PC-9 (cell line): ENCODE data around the gene RPS15. TPM values are rescaled to one million over a fixed set of nuclear protein-coding genes. Genes with fewer than 3 reads are reported as not detected.
"Not testable (repeated sequence)": the region's sequence is repeated elsewhere in the genome, so short reads cannot be mapped to it uniquely, and the experiment has no call there.

Source experiments
- BruUV-seq: library from RNA; stranded (reverse); fragments of 400-500 nt; replicated peaks from 2 replicates; lab custom pipeline; 2021; lab: Mats Ljungman, UMichigan
- CTCF ChIA-PET: fragments of 300-600 bp; sonication (Branson Sonifier 250); formaldehyde crosslinking; loops from one replicate; lab custom pipeline; 2022; ENCODE audit warnings: antibody characterized with exemption; lab: Charles Lee
- POLR2A ChIA-PET: fragments of 300-600 bp; sonication (Branson Sonifier 250); formaldehyde crosslinking; loops from one replicate; lab custom pipeline; 2022; ENCODE audit warnings: antibody characterized with exemption; ENCODE audit not compliant: unreplicated experiment; lab: Charles Lee
- DNase-seq, 2 experiments: peaks; one replicate each; pipeline versions ENCODE4 v3.0.0 to v3.0.0-alpha.2; 2015 to 2022; ENCODE audit warnings: mixed read lengths in 1 of 2
- H2AFZ ChIP-seq: fragments of 200-600 bp; sonication (generic); 2 replicates; pipeline ENCODE4 v1.8.1; 2017; ENCODE audit warnings: antibody characterized with exemption
- H3F3A ChIP-seq: fragments of 200-600 bp; sonication (generic); 2 replicates; pipeline ENCODE4 v1.8.1; 2017; ENCODE audit warnings: antibody characterized with exemption, mild to moderate bottlenecking, low read depth; ENCODE audit not compliant: insufficient read depth
- H3K27ac ChIP-seq: fragments of 200-600 bp; sonication (generic); 2 replicates; pipeline ENCODE4 v1.6.1; 2016; ENCODE audit warnings: mixed run types
- H3K27me3 ChIP-seq: fragments of 200-600 bp; sonication (generic); 2 replicates; pipeline ENCODE4 v1.6.1; 2016; ENCODE audit warnings: low read depth, mixed run types; ENCODE audit not compliant: insufficient read depth
- H3K36me3 ChIP-seq: fragments of 200-600 bp; sonication (generic); 2 replicates; pipeline ENCODE4 v1.6.1; 2016; ENCODE audit warnings: low read depth, mixed run types
- H3K4me1 ChIP-seq: fragments of 200-600 bp; sonication (generic); replicated peaks from 2 replicates; pipeline ENCODE4 v1.6.1; 2016; ENCODE audit warnings: mixed run types; ENCODE audit not compliant: insufficient read depth
- H3K4me2 ChIP-seq: fragments of 200-600 bp; sonication (generic); 2 replicates; pipeline ENCODE4 v1.6.1; 2017; ENCODE audit warnings: mixed run types
- H3K4me3 ChIP-seq: fragments of 200-600 bp; sonication (generic); 2 replicates; pipeline ENCODE4 v1.6.1; 2016; ENCODE audit warnings: mixed run types
- H3K79me2 ChIP-seq: fragments of 200-600 bp; sonication (generic); 2 replicates; pipeline ENCODE4 v1.6.1; 2017; ENCODE audit warnings: low read depth, mixed run types
- H3K9me2 ChIP-seq: fragments of 200-600 bp; sonication (generic); 2 replicates; pipeline ENCODE4 v1.8.1; 2017; ENCODE audit warnings: mild to moderate bottlenecking; ENCODE audit not compliant: insufficient read depth
- H3K9me3 ChIP-seq: fragments of 200-600 bp; sonication (generic); 2 replicates; pipeline ENCODE4 v1.8.1; 2016; ENCODE audit warnings: low read depth; ENCODE audit not compliant: insufficient read depth
- H4K20me1 ChIP-seq: fragments of 200-600 bp; sonication (generic); 2 replicates; pipeline ENCODE4 v1.8.1; 2017; ENCODE audit not compliant: insufficient read depth
- EZH2 ChIP-seq: fragments of 200-600 bp; sonication (generic); IDR thresholded peaks from 2 replicates; pipeline ENCODE4 v1.8.0; 2017; ENCODE audit warnings: antibody characterized with exemption, low read depth
- intact Hi-C: fragments of 100-400 bp; cut with micrococcal nuclease; formaldehyde crosslinking; loops from one replicate; pipeline ENCODE4 v1.10.0; 2022; ENCODE audit not compliant: unreplicated experiment
- total RNA-seq: library from RNA; stranded (reverse); gene quantifications from 2 replicates; pipeline ENCODE4 v1.2.3, GENCODE V29; 2021
- TF ChIP-seq, protein P1 (sequence below): fragments of 200-600 bp; sonication (generic); conservative IDR thresholded peaks from 2 replicates; pipeline ENCODE4 v1.6.1; 2017; ENCODE audit warnings: mixed run types, antibody characterized with exemption, mild to moderate bottlenecking, moderate library complexity

The RPS15 gene
- total RNA-seq, 1 experiment from 2014 or later, result 967 TPM

DNA sequence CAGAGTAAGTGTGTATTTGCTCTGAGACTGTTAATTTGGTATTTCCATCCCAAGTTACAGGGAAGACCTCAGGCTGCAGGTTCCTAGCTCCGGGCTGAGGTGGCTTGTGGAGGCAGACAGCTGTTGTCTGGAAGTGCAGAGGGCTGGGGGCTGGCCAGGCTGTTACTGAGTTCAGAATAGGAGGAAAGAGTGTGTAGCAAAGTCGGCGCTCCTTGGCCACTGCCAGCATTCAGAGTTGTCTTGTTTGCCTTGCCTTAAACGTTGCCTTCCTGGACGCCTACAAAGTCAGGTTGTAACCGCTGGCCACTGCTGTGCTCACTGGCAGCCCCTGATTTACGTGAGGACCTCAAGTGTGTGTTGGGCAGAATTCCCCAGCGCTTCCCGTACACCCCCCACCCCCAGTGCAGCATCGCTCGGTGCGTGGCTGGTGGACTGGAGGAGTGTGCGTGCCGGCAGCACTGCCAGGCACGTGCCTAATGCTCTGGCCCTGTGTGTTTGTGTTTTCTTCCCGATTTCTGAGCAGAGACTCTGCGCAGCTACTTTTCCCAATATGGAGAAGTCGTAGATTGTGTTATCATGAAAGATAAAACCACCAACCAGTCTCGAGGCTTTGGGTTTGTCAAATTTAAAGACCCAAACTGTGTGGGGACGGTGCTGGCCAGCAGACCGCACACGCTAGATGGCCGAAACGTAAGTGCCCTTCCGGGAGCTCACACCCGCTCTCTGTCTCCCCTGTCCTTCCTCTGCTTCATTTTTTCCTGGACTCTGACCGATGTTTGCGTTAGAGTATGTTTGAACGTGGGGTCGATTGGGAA, 20.3 kb upstream of the RPS15 start:
- no peaks in the 10 kb centered on the region for H3K36me3 ChIP-seq
- POLR2A ChIA-PET, result no interaction called here
- intact Hi-C loops, result no loop called here
- TF ChIP-seq, protein P1, sequence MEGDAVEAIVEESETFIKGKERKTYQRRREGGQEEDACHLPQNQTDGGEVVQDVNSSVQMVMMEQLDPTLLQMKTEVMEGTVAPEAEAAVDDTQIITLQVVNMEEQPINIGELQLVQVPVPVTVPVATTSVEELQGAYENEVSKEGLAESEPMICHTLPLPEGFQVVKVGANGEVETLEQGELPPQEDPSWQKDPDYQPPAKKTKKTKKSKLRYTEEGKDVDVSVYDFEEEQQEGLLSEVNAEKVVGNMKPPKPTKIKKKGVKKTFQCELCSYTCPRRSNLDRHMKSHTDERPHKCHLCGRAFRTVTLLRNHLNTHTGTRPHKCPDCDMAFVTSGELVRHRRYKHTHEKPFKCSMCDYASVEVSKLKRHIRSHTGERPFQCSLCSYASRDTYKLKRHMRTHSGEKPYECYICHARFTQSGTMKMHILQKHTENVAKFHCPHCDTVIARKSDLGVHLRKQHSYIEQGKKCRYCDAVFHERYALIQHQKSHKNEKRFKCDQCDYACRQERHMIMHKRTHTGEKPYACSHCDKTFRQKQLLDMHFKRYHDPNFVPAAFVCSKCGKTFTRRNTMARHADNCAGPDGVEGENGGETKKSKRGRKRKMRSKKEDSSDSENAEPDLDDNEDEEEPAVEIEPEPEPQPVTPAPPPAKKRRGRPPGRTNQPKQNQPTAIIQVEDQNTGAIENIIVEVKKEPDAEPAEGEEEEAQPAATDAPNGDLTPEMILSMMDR, result no peak
- no peak for TF ChIP-seq EZH2
- H4K20me1 ChIP-seq, result peaks cover 48% of the 10 kb centered on the region
- no peaks in the 10 kb centered on the region for H3K9me3 ChIP-seq
- peaks cover 32% of the 10 kb centered on the region for H3K4me1 ChIP-seq
- no peak overlapping the region for H3K27ac ChIP-seq
- no peak overlapping the region for H3K4me2 ChIP-seq
- H3K9me2 ChIP-seq, result no peaks in the 10 kb centered on the region
- peaks cover 34% of the 10 kb centered on the region for H3F3A ChIP-seq
- no peak for DNase-seq
- no TSS peak for BruUV-seq
- H3K4me3 ChIP-seq, result no peak overlapping the region
- H2AFZ ChIP-seq, result no peak overlapping the region
- H3K79me2 ChIP-seq, result peaks cover 55% of the 10 kb centered on the region
- CTCF ChIA-PET, result no interaction called here
- H3K27me3 ChIP-seq, result no peaks in the 10 kb centered on the region

GRCh38 chr19:1418496-1418775, 19.8 kb upstream of the RPS15 start:
- Histone ChIP-seq H3K27ac (no peak overlapping the region), H2AFZ (no peak overlapping the region), H3K9me2 (no peaks in the 10 kb centered on the region), H3K27me3 (no peaks in the 10 kb centered on the region), H3K79me2 (peaks cover 49% of the 10 kb centered on the region), H3K9me3 (no peaks in the 10 kb centered on the region), H3K4me1 (peaks cover 27% of the 10 kb centered on the region), H3K4me3 (no peak overlapping the region), H3F3A (peaks cover 32% of the 10 kb centered on the region), H3K4me2 (no peak overlapping the region), H3K36me3 (no peaks in the 10 kb centered on the region), H4K20me1 (peaks cover 47% of the 10 kb centered on the region)
- CTCF ChIA-PET, result no interaction called here
- DNase-seq, result no peak
- no TSS peak for BruUV-seq
- POLR2A ChIA-PET, result no interaction called here
- TF ChIP-seq, protein P1, result no peak
- no peak for TF ChIP-seq EZH2
- intact Hi-C loops, result no loop called here

DNA sequence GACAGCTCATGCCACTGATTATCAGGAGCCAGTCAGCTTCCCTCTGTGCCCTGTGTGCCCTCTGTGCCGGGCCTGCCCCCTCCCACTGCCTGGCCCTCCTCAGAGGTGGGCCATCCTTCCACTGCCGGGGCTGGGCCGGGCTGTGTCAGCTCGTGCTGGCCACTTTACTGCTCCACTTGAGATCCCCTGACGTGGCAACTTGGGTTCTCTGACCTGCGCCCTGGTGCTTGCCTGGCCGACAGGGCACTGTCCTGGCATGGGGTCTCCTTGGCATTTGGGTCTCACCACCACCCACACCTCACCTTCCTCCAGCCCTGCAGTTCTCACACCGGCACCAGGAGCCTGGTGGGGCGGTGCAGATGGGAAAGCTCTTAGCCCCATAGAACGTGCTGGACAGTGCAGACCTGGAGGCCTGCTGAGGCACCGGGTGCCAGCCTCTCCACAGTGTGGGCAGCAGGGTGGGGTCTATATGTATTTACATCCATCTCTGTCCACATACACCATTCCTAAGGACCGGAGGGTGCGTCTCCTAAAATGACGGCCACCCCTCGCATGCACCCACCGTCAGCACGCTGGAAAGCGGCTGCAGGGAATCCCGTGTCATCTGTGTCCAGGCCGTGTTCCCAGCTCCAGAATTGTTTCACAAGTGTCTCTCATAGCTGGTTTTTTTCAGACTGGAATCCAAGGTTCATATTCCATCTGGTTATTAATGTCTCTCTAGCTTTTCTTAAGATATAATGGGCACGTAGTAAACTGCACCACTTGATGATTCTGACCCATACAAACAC, 19.1 kb upstream of the RPS15 start:
- no peak overlapping the region for H2AFZ ChIP-seq
- H3K36me3 ChIP-seq, result no peaks in the 10 kb centered on the region
- intact Hi-C loops, result no loop called here
- no peaks in the 10 kb centered on the region for H3K27me3 ChIP-seq
- H3K4me1 ChIP-seq, result peaks cover 22% of the 10 kb centered on the region
- peaks cover 42% of the 10 kb centered on the region for H3K79me2 ChIP-seq
- H3K4me2 ChIP-seq, result no peak overlapping the region
- DNase-seq, result no peak
- no peak for TF ChIP-seq EZH2
- TF ChIP-seq, protein P1, result no peak
- ChIA-PET CTCF (no interaction called here), POLR2A (interaction anchor here (0.6 kb wide), 1 partner anchor 154 kb away, joined by 3 read pairs; no protein-coding TSS in a partner anchor)
- H4K20me1 ChIP-seq, result peaks cover 40% of the 10 kb centered on the region
- H3K4me3 ChIP-seq, result no peak overlapping the region
- BruUV-seq, result no TSS peak
- H3F3A ChIP-seq, result peaks cover 25% of the 10 kb centered on the region
- H3K9me3 ChIP-seq, result no peaks in the 10 kb centered on the region
- no peak overlapping the region for H3K27ac ChIP-seq
- no peaks in the 10 kb centered on the region for H3K9me2 ChIP-seq

DNA sequence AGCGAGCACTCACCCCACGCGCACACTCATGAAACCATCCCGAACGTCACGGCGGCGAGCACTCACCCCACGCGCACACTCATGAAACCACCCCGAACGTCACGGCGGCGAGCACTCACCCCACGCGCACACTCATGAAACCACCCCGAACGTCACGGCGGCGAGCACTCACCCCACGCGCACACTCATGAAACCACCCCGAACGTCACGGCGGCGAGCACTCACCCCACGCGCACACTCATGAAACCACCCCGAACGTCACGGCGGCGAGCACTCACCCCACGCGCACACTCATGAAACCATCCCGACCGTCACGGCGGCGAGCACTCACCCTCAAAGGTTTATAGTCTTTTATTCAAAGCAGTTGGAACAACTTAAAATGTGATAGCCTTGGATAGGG, 18.1 kb upstream of the RPS15 start:
- DNase-seq, H3K4me3 ChIP-seq, intact Hi-C loops, H3K9me2 ChIP-seq, H3K36me3 ChIP-seq, POLR2A ChIA-PET, H3K9me3 ChIP-seq, H2AFZ ChIP-seq, BruUV-seq, H3K27ac ChIP-seq, H3K4me2 ChIP-seq, H3K27me3 ChIP-seq: not testable (repeated sequence)
- H3K79me2 ChIP-seq, result peaks cover 39% of the 10 kb centered on the region
- H4K20me1 ChIP-seq, result peaks cover 36% of the 10 kb centered on the region
- peaks cover 12% of the 10 kb centered on the region for H3K4me1 ChIP-seq
- H3F3A ChIP-seq, result peaks cover 17% of the 10 kb centered on the region
- CTCF ChIA-PET, result interaction anchor here (0.6 kb wide), 1 partner anchor 142 kb away, joined by 3 read pairs; no protein-coding TSS in a partner anchor
